Activated CD4-positive, alpha-beta T cell treated with anti-CD3 and anti-CD28 coated beads for 48 hours (primary cell): ENCODE measurements around the gene FRS2.
"Not testable (repeated sequence)": the region's sequence is repeated elsewhere in the genome, so short reads cannot be mapped to it uniquely, and the experiment has no call there.

Experiments
- DNase-seq: peaks from one replicate; pipeline ENCODE4 v3.0.0-alpha.2; 2020

The FRS2 gene, protein sequence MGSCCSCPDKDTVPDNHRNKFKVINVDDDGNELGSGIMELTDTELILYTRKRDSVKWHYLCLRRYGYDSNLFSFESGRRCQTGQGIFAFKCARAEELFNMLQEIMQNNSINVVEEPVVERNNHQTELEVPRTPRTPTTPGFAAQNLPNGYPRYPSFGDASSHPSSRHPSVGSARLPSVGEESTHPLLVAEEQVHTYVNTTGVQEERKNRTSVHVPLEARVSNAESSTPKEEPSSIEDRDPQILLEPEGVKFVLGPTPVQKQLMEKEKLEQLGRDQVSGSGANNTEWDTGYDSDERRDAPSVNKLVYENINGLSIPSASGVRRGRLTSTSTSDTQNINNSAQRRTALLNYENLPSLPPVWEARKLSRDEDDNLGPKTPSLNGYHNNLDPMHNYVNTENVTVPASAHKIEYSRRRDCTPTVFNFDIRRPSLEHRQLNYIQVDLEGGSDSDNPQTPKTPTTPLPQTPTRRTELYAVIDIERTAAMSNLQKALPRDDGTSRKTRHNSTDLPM

DNA sequence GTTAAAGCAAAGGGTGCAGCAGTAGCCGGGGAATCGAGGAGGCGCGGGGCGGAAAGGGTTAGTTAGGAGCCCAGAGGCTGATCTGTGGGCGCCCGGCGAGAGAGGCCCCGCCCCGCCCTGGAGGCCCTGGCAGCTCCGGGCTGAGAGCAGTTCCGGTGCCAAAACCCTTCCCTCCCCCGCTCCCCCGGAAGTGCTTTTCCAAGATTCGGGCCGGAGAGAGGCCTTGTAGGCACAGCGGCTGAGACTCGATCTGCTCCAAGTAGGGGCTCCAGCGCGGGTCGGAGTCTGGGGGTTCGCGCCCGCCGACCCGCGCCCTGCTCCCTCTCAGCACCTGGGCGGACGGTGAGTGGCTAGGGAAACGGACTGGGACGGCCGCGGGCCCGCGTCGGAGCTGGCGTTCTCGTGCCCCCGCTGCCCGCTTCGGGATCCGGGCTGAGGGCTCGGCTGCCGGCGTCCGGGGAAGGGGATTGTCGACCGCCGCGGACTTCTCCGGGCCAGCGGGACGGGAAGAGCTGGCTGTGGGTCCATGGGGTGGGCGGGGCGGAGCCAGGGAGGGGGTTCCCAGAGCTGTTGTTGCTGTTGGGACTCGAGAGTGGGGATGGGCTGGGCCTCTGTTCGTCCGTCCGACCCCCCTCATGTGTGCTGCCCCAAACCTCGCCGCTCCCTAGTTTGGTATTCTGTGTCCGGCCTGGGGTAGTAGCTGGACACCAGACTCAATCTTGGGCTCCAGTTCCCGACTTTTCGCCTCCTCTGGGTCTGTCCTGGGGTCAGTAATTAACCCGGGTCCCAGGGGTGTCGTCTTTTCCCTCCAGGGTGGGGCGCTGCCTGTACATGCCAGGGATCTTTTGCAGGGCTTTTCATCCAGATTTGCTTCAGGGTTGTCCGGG lies at the start of gene FRS2:
TSS of gene FRS2 (plus strand) at position 200 of the 887 bp plus-strand sequence. CDS start 98,643 bp downstream, outside the sequence.
- peak; percentile 92 for DNase-seq

DNA sequence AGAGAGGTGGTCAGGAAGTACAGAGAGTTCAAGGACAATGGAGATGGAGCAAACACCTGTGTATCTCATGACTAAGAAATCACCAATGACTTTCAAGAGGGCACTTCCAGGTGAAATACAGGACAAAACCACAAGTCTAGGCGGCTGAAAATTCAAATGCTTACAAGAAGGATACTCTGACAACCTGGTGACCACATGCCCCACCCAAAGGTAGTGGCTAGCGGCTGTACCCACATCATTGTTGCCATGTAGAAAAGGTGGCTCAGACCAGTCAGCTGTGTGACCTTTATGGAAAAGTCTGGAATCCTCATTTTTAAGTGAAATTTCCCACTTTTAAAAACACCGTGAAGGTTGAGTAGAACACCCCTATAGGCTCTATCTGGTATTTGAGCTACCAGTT lies 48.6 kb upstream of the FRS2 start:
- DNase-seq = no peak

DNA sequence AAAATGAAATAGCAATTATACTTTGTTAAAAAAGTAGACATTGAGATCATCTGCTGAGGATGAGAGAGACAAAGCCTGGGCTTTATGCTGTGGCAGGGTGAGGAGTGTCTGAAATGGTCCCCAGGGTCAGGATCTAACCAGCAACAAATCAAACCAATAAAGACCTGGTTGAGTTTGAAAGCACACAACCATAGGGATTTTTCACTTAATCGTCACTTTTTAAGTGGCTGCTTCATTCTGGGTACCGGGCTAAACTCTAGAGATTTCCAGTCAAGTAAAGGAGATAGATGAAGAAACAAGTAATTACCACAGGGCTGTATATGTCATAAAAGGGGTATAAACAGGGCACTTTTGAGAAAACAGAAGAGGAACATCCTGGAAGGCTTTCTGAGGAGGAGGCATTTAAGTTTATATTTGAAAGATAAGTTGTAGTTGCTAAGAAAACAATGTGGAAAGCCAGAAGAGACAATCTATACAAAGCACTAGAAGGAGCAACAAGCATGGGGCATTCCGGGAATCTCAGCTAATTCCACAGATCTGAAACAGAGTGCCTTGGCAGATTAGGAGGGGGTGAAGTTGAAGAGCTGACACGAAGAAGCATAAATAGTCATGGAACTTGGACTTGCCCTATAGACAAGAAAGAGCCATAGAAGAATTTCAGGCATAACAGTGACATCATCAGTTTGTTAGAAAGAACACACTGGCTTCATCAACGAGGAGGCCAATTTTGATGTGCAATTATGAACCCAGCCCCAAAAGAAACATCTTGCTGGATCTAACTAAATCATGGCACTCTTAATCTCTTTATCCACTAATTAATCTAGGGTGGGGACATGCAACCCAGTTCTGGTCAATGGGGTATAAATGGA lies 46.9 kb upstream of the FRS2 start:
- DNase-seq = no peak

DNA sequence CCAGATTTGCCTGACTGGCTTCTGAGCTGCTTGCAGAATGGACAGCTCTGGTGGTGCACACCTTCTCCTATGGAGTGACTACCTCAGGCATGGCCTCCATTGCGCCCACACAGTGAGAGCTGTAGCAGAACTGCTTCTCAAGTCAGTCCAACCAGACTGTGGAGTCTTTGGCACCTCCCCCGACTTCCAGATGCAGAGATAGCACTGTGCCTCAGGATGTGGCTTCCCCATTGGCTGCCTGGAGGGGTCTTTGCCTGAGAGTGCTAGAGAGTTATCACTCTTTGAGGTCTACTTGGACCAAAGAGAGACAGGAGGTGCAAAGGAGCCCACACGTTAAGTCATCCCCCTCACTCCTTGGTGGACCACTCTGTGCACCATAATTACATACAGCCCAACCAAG lies 44.8 kb upstream of the FRS2 start:
- DNase-seq = no peak

DNA sequence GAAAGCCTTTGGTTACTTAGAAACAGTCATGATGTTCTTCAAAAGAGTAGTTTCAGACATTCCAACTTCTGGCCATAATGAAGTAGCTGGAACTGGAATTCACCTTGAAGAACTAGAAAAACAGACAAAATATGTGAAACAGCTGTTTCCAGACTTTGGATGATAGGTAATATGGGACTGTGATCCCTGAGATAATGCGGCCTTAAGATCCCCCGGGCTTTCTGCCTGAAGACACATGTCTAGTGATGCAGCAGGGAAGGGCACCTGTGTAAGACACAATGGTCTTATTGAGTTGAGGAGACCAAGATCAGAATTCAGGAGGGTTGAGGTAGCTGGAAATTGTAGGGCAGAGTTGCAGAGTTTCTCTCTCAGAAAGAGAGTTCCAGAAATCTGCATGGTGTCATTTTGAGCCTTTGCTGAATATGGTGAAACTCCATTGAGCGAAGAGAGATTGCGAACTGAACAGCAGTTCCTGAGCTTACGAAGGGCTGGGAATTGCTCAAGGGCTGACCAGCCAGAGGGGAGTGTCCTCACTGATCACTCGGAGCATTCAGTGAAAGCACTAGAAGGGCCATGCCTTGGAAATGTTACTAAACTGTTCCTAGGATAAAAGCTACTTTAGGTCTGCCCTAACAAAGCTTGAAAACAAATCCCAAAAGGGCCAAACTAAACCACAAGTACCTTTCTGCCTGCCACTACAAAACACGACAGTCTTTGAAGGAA lies 41.7 kb upstream of the FRS2 start:
- no peak for DNase-seq

DNA sequence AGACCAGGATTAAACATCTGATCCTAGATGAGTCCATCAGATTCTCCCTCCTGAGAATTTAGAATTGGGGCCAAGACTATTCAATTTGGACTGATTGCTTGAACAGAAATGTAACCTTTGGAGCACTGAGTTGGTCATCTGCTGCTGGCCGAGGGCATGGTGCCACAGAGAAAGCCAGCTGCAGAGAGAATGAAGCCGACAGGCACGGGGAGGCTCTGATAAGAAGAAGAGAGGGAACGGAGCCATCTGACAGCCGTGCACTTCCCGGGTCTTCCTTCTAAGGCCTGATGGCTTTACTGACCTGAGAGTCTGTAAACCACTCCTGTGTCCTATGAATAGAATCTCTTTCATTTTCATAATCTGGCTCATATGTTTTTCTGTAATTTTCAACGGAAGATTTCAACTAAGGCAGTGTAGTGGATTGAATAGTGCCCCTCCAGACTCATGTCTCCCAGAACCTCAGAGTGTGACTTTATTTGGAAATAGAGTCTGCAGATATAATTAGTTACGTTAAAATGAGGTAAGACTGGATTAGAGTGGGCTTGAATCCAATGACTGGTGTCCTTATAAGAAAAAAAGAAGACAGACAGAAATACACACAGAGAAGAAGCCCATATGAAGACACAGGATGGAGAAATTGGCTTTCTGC lies 39.1 kb upstream of the FRS2 start:
- no peak for DNase-seq

DNA sequence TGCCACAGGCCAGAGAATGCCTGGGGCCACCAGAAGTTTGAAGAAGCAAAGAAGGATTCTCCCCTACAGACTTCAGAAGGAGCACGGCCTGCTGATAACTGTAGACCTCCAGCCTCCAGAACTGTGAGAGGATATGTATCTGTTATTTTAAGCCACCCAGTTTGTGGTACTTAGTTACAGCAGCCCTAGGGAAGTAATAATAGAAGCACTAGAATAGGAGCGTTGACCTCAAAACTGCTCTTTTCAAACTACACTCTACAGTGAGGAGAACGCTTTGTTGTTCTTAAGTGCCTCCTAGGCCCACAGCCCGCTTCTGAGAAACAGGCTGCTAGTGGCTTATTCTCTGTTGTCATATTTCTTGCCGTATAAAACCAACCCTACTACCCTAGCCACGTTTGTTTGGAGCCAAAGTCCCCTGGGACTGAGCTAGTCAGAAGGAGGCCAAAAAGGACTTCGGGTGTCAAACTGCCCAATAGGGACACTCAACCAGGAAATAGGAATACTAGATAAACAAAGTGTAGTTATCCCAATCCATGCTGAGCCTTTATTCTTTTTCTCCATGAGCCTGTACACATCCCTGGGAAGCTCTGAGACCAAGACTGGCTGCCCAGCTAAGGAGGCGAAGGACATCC lies 38.5 kb upstream of the FRS2 start:
- no peak for DNase-seq

DNA sequence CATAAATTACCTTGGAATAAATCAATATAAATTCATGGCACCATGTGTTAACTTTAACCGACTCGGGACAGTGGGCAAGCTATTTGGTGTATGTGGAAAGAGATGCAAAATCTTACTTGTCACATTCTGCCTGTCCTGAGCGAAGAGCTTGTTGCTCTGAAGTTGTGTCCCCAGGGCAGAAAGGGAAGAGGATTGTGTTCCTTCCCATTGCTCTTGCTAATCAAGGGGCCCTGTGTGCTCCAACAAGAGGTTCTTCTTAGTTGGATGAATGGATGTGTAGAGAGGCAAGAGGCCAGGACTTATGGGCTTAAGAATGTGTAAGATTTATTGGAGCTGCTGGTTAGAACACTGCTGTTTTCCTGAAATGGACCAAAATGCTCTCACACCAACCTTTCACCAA lies 36.5 kb upstream of the FRS2 start:
- no peak for DNase-seq

DNA sequence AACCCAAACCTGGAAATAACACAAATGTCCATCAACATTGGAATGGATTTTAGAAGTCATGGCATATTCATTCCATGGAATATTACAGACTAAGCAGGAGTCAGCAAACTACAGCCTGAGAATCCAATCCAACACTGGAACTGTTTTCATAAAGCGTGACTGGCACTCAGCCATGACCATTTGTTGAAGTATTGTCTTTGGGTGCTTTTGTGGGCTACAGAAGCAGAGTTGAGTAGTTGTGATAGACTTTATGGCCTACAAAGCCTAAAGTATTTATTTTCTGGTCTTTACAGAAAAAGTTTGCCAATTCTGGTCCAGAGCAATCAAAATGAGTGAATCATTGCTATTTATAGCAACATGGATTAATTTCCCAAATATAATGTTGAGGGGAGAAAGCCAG lies 34.5 kb upstream of the FRS2 start:
- DNase-seq = no peak

DNA sequence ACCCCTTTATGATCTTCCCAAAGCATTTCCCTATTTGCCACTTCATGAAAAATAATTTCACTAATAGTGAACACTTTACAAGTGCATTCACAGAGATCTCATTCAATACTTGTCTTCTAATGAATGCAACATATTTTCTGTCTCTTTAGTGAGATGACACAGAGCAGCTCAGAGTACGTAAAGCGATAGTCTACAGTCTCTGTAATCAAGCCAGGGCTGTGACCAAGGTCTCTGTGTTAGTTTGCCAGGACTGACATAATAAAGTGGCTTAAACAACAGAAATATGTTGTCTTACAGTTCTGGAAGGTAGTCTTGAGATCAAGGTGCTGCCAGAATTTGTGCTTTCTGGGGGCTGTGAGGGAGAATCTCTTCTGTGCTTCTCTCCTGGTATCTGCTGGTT lies 33.1 kb upstream of the FRS2 start:
- no peak for DNase-seq

DNA sequence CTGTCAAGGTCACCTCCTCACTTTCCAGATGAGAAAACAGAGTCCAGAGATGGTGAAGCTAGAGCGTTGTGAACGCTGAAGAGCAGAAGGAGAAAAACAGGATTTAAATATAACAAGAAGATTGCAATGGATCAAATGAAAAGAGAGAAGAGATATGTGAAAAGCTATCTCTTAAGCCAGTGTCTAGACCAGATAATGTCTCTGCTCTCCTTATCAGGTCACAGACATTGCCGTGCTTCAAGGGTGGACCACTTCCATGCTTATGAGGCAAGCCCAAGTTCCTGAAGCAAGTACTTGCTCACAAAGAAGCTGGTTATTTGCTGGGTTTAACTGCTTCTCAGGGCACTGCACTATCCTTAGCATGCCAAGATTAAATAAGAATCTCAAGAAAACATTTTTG lies 31.6 kb upstream of the FRS2 start:
- no peak for DNase-seq

DNA sequence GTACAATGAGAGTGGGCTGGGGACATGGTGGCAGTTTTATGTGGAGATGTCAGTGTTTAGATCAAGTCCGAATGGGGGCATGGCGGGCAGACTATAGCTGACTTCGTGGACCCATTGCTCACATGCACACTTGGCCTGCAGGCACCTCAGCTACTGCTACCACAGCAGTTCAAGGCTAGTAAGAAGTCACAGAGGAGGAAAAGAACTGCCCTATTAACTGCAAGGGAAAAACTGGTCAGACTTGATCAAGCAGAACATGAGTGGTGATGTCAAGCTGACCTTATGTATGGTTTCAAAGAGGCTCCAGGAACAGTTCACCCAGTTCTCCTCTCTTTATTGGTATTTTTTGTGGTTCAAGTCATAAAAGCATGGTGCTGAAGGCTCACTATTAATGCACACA lies 30.2 kb upstream of the FRS2 start:
- DNase-seq = no peak

DNA sequence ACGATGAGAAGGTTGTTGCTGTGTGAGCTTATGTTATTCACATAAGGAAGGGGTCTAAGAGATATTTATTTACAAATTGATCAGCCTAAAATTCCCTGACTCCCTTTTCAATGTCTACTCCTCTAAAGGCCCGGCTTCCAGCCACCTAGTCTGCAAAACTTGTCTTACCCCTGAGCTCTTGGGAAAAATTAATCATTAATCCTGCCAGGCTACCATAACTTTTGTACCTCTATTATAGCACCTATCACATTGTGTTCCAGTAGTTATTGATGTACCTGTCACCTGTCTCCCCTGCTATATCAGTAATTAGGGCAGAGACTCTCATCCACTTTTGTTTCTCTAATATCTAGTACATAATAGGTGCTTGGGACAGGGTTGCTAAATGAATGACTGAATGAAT lies 29.3 kb upstream of the FRS2 start:
- no peak for DNase-seq

DNA sequence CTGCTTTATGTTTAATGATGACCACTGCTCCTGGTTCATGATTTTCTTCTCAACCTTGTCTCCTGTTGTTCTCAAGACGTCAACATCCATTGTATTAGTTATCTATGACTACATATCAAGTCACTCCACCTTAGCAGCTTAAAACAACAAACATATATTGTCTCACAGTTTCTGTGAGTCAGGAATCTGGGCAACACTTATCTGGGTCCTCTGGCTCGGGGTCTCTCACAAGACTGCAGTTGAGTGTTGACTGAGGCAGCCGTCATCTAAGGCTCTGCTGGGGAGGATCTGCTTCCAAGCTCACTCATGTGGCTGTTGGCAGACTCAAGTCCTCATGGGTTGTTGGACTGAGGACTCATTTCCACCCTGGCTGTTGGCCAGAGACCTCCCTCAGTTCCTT lies 27.3 kb upstream of the FRS2 start:
- no peak for DNase-seq

DNA sequence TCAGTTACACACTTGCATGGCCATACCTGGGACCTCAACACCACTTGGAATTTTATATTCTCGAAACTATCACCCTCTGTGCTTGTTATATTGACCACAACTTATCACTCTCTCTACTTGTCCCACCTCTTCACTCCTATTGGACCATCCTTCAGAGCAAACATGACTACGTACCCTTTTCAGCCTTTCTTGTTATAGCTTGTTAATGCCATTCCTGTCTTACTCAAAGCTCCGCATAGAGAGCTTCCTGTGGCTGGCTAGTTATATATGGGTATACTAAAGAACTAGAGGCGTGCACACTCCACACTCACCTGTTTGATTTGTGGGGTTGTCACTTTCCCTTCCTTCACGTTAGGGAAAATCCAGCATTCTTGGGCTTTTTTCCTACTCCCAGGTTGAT lies 26.3 kb upstream of the FRS2 start:
- DNase-seq = no peak

DNA sequence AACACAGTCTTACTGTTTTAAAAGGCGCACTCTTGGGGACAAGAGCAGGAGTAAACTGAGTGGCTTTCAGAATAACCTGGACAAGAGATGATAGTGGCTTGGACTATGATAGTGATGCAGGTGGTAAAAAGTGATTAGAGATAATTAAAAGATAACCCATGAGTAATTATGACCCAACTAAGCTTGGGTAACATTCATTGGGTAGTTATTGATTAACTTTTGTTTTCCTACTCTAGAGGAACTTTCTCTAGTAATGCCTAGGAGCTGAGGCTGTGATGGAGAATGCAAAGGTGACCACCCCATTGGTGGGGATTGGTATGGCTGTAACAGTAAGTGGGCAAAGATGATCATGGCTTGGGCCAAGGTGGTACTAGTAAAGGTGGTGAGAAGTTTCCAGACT lies 22.3 kb upstream of the FRS2 start:
- DNase-seq = no peak

DNA sequence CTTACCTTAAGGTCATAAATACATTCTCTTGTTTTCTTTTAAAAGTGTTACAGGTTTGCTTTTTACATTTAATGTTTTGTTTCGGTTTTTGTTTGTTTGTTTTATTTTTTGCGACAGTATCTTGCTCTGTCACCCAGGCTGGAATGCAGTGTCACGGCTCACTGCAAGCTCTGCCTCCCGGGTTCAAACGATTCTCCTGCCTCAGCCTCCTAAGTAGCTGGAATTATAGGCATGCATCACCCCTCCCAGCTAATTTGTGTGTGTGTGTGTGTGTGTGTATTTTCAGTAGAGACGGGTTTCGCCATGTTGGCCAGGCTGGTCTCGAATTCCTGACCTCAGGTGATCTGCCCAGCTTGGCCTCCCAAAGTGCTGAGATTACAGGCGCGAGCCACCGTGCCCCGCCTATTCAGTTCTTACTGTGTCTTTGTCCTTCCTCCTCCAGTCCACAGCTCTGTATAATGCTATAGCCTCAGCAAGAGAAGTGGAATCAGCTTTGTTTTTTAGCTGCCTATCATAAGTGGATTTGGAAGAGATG lies 17.5 kb upstream of the FRS2 start:
- not testable (repeated sequence) for DNase-seq

DNA sequence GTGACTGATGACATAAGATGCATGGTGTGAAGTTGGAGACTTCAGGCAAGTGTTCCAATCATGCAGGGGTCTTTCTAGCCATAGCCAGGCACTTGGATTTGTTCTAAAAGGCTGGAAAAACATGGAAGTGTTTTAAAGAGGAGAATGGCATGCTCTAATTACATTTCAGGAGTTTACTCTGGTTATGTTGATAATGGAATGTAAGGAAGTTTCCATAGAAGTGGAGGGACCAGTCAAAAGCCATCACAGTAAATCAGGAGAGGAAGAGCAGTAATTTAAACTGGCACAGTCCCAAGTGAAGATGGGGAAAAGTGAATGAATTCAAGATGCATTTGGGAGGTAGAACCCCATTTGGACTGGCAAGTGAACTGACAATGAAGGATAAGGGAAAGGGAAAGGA lies 13.9 kb upstream of the FRS2 start:
- DNase-seq = no peak

DNA sequence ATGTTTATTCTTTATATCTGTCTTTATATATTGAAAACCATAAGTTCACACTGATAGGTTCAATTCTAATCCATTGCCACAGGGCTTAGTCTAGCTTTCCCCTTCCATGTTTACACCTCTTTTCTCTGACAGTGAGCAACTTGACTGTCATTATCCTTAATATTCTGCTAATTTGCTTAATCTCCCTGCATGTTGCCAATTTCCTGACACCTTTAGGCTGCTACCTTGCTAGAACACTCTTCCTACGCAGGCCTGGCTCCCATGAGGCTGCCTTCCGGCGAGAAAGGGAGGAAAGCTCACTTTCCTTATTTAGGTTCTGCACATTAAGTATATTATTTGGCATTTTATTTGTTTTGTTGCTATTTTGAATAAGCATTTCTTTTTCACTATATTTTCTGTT lies 12.8 kb upstream of the FRS2 start:
- no peak for DNase-seq

DNA sequence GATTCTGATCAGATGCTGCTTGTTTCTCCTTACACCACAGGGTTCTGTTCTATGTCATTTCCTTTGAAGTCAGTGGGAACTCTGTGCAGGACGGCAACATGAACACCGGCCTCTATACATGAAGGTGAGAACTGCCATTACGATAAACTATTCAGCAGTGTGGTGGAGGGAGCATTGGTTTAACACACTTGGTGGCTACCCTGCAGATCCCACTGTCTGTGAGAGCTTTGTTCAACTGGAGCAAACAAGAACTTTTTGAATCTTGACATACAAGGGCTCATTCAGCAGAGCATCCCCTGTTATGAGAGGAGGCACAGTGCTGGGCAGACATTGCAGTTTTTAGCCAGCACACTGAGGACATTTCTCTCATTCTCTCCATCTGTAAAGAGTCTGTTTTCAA lies 10.7 kb upstream of the FRS2 start:
- DNase-seq = no peak

DNA sequence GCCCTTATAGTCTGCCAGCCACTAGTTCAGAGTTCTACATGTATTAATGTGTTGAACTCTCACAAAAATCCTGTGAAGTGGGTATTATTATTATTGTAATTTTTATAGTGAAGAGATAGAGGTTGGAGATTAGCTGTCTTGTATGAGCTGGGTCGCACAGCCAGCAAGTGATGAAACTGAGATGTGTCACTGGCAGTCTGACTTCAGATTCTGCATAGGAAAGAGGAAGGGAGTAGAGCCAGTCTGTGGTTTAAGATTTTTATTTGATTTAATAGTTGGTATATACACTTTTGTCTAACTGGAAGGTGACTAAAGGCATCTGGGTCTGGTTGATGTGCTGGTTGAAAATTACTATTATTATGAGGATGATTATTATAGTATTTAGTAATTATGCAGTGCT lies 5.8 kb upstream of the FRS2 start:
- DNase-seq = no peak
